GM12865 (cell line): Measurements from ENCODE around the gene ELMO1.

Source experiments
- DNase-seq: peaks from one replicate; pipeline ENCODE4 v3.0.0; 2010; ENCODE audit warnings: low read depth
- H3K4me3 ChIP-seq: 2 replicates; pipeline ENCODE4 v1.5.1; 2011; ENCODE audit warnings: mild to moderate bottlenecking, low read depth, low read length, control low read depth
- CTCF ChIP-seq: IDR thresholded peaks from 2 replicates; pipeline ENCODE4 v1.5.1; 2011; ENCODE audit warnings: low read length, control low read depth, low read depth, inconsistent platforms; ENCODE audit not compliant: insufficient read depth; ENCODE audit errors: missing control alignments

The ELMO1 gene

GRCh38 chr7:37367010-37367409 lies 81.7 kb downstream of the ELMO1 start:
- DNase-seq, result no peak
- TF ChIP-seq CTCF, result no peak

GRCh38 chr7:37366445-37366844 lies 82.2 kb downstream of the ELMO1 start:
- H3K4me3 ChIP-seq, result no peak overlapping the region
- no peak for TF ChIP-seq CTCF
- no peak for DNase-seq

More at GRCh38 chr7:37367010-37367409, 81.7 kb downstream of the ELMO1 start:
- no peak overlapping the region for H3K4me3 ChIP-seq

- no peak for TF ChIP-seq CTCF
- no peak overlapping the region for H3K4me3 ChIP-seq
- DNase-seq, result no peak
Measured at GRCh38 chr7:37365405-37365804, 83.3 kb downstream of the ELMO1 start.

GRCh38 chr7:37364856-37365255 lies 83.8 kb downstream of the ELMO1 start:
- DNase-seq, result no peak
- no peak overlapping the region for H3K4me3 ChIP-seq
- TF ChIP-seq CTCF, result no peak

GRCh38 chr7:37363536-37364491 lies 84.8 kb downstream of the ELMO1 start:
- no peak for DNase-seq
- no peak for TF ChIP-seq CTCF
- H3K4me3 ChIP-seq, result no peak overlapping the region

GRCh38 chr7:37362802-37363201 lies 85.9 kb downstream of the ELMO1 start:
- H3K4me3 ChIP-seq, result no peak overlapping the region
- no peak for DNase-seq
- no peak for TF ChIP-seq CTCF
